ENCODE results near the gene WDR70. TPM values are rescaled to one million over a fixed set of nuclear protein-coding genes. Genes with fewer than 3 reads are reported as not detected.

The WDR70 gene
- total and polyA plus RNA-seq, 4 donors, result 11.0 to 57.8 (median 26.2) TPM

DNA sequence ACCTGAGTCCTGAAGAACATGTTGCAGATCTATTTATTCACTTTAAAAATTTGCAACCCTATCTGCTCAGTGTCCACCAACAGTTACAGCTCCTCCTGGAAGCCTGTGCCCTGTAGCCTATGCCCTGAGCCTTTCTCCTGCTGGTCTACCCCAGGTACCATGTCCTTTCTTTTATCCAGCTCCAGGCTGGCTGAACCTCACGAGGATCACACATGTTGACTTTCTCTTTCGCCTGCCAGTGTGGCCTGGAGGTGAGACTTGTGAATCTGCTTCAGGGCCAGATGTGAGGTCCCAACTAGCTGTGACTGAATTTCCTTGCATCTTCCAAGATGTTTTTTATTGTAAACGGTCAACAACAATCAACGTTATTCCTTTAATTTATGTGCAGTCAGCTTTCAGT is 390.0 kb downstream of the WDR70 start:
- no peak overlapping the region for H3K9ac ChIP-seq (ENCODE audit: insufficient read depth in 1 of 2, low read length in 2 of 2)
- peaks cover 0 to 4% (median 0%) of the 10 kb centered on the region in 4 donors for H3K9me3 ChIP-seq (ENCODE audit: control insufficient read depth in 4 of 4, insufficient read depth in 3 of 4, low read length in 3 of 4)
- ATAC-seq (ENCODE audit: insufficient read depth, low FRiP score) (no peak), DNase-seq (no peak)
- 88% methylated on average over 4 of the region's 4 CpGs for WGBS, 2 donors
- H3K4me3 ChIP-seq, result no peak overlapping the region
- H3K27me3 ChIP-seq (ENCODE audit: control insufficient read depth in 3 of 3, insufficient read depth in 3 of 3, low read length in 2 of 3), result no peaks in the 10 kb centered on the region
- TF ChIP-seq, protein P1, sequence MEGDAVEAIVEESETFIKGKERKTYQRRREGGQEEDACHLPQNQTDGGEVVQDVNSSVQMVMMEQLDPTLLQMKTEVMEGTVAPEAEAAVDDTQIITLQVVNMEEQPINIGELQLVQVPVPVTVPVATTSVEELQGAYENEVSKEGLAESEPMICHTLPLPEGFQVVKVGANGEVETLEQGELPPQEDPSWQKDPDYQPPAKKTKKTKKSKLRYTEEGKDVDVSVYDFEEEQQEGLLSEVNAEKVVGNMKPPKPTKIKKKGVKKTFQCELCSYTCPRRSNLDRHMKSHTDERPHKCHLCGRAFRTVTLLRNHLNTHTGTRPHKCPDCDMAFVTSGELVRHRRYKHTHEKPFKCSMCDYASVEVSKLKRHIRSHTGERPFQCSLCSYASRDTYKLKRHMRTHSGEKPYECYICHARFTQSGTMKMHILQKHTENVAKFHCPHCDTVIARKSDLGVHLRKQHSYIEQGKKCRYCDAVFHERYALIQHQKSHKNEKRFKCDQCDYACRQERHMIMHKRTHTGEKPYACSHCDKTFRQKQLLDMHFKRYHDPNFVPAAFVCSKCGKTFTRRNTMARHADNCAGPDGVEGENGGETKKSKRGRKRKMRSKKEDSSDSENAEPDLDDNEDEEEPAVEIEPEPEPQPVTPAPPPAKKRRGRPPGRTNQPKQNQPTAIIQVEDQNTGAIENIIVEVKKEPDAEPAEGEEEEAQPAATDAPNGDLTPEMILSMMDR (IDR thresholded peaks at IDR 0.05; ENCODE audit: control extremely low read depth, extremely low read depth), result no peak
- no peaks in the 10 kb centered on the region for H3K36me3 ChIP-seq (ENCODE audit: control insufficient read depth in 4 of 4, insufficient read depth in 4 of 4, low read length in 4 of 4)
- H3K27ac ChIP-seq (ENCODE audit: low read depth in 1 of 2, low read length in 1 of 2), result no peak overlapping the region
- H3K4me1 ChIP-seq (ENCODE audit: control insufficient read depth in 5 of 5, insufficient read depth in 5 of 5, low read length in 5 of 5), result no peaks in the 10 kb centered on the region

GRCh38 chr5:37769840-37770239 is 390.7 kb downstream of the WDR70 start:
- H3K27ac ChIP-seq (ENCODE audit: low read depth in 1 of 2, low read length in 1 of 2), result no peak overlapping the region
- peaks cover 0 to 4% (median 1%) of the 10 kb centered on the region in 4 donors for H3K9me3 ChIP-seq (ENCODE audit: control insufficient read depth in 4 of 4, insufficient read depth in 3 of 4, low read length in 3 of 4)
- H3K27me3 ChIP-seq (ENCODE audit: control insufficient read depth in 3 of 3, insufficient read depth in 3 of 3, low read length in 2 of 3), result no peaks in the 10 kb centered on the region
- no peak overlapping the region for H3K9ac ChIP-seq (ENCODE audit: insufficient read depth in 1 of 2, low read length in 2 of 2)
- no peak for ATAC-seq (ENCODE audit: insufficient read depth, low FRiP score)
- 84 to 88% methylated on average over 1 of the region's 1 CpG for WGBS, 2 donors
- H3K36me3 ChIP-seq (ENCODE audit: control insufficient read depth in 4 of 4, insufficient read depth in 4 of 4, low read length in 4 of 4), result no peaks in the 10 kb centered on the region
- TF ChIP-seq, protein P1 (IDR thresholded peaks at IDR 0.05; ENCODE audit: control extremely low read depth, extremely low read depth), result no peak
- H3K4me3 ChIP-seq, result no peak overlapping the region
- H3K4me1 ChIP-seq (ENCODE audit: control insufficient read depth in 5 of 5, insufficient read depth in 5 of 5, low read length in 5 of 5), result no peaks in the 10 kb centered on the region
- no peak for DNase-seq

DNA sequence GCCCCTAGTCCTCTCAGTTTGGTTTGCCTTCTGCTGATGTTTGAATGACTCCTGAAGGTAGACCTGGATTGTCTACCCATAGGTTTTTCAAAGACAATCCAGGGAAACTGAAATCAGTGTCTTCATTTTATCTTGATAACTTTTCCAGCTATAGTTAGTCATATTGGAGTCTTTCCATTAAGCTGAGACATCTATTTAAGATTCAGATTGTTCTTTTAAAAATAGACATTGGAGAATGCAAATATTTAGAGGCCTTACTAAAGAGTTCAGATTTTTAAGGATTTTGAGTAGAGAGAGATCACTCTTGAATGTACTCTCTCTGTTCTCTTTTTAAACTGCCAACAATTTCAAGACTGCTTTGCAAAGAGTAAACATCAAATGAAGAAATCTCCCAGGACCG is 391.7 kb downstream of the WDR70 start:
- no peak overlapping the region for H3K4me3 ChIP-seq
- ATAC-seq (ENCODE audit: insufficient read depth, low FRiP score) (no peak), DNase-seq (no peak)
- no peak overlapping the region for H3K9ac ChIP-seq (ENCODE audit: insufficient read depth in 1 of 2, low read length in 2 of 2)
- 8 to 20% methylated on average over 1 of the region's 1 CpG for WGBS, 2 donors
- H3K9me3 ChIP-seq (ENCODE audit: control insufficient read depth in 4 of 4, insufficient read depth in 3 of 4, low read length in 3 of 4), result peaks cover 0 to 4% (median 1%) of the 10 kb centered on the region in 4 donors
- no peak overlapping the region for H3K27ac ChIP-seq (ENCODE audit: low read depth in 1 of 2, low read length in 1 of 2)
- TF ChIP-seq, protein P1 (IDR thresholded peaks at IDR 0.05; ENCODE audit: control extremely low read depth, extremely low read depth), result no peak
- H3K36me3 ChIP-seq (ENCODE audit: control insufficient read depth in 4 of 4, insufficient read depth in 4 of 4, low read length in 4 of 4), result no peaks in the 10 kb centered on the region
- H3K27me3 ChIP-seq (ENCODE audit: control insufficient read depth in 3 of 3, insufficient read depth in 3 of 3, low read length in 2 of 3), result no peaks in the 10 kb centered on the region
- H3K4me1 ChIP-seq (ENCODE audit: control insufficient read depth in 5 of 5, insufficient read depth in 5 of 5, low read length in 5 of 5), result no peaks in the 10 kb centered on the region

DNA sequence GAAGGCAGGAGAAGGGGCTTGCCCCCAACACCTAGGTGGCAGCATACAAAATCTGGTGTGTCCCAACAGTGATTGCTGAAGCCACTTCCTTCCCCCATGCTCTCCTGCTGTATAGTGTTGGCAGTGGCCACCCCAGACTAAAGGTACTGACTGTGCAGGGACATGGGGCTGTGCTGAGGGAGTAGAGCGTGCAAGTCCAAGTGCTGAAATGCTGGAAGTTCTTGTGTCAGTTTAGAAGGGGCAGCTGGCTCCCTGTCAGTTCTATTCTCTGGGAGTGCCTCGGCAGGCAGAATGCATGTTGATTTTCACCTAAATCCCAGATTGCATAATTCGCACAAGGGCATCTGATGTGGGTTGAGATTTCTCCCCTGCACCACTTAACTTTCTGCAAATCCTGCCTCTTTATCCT is 392.1 kb downstream of the WDR70 start:
- TF ChIP-seq, protein P1 (IDR thresholded peaks at IDR 0.05; ENCODE audit: control extremely low read depth, extremely low read depth), result no peak
- peaks cover 0 to 4% (median 1%) of the 10 kb centered on the region in 4 donors for H3K9me3 ChIP-seq (ENCODE audit: control insufficient read depth in 4 of 4, insufficient read depth in 3 of 4, low read length in 3 of 4)
- no peak overlapping the region for H3K27ac ChIP-seq (ENCODE audit: low read depth in 1 of 2, low read length in 1 of 2)
- H3K4me3 ChIP-seq, result no peak overlapping the region
- H3K27me3 ChIP-seq (ENCODE audit: control insufficient read depth in 3 of 3, insufficient read depth in 3 of 3, low read length in 2 of 3), result no peaks in the 10 kb centered on the region
- peak; percentile 27 for ATAC-seq (ENCODE audit: insufficient read depth, low FRiP score)
- no peaks in the 10 kb centered on the region for H3K4me1 ChIP-seq (ENCODE audit: control insufficient read depth in 5 of 5, insufficient read depth in 5 of 5, low read length in 5 of 5)
- H3K9ac ChIP-seq (ENCODE audit: insufficient read depth in 1 of 2, low read length in 2 of 2), result no peak overlapping the region
- 64 to 69% methylated on average over 3 of the region's 3 CpGs for WGBS, 2 donors
- no peaks in the 10 kb centered on the region for H3K36me3 ChIP-seq (ENCODE audit: control insufficient read depth in 4 of 4, insufficient read depth in 4 of 4, low read length in 4 of 4)
- no peak for DNase-seq

All from lung (tissue), 12 donors.